Suprapubic skin (tissue), 4 donors: ENCODE results near the gene HBEGF. TPM values are rescaled to one million over a fixed set of nuclear protein-coding genes. Genes with fewer than 3 reads are reported as not detected.

Experiments used
- DNase-seq, 2 donors: peaks; one replicate each; pipeline ENCODE4 v3.0.0-alpha.2; 2019; ENCODE audit warnings: low spot score in 2 of 2
- H3K27ac ChIP-seq: fragments of 200-600 bp; sonication (generic); one replicate; pipeline ENCODE4 v1.5.1; 2019
- H3K27me3 ChIP-seq: fragments of 200-600 bp; sonication (generic); one replicate; pipeline ENCODE4 v1.5.1; 2019
- H3K36me3 ChIP-seq: fragments of 200-600 bp; sonication (generic); one replicate; pipeline ENCODE4 v1.5.1; 2019
- H3K4me1 ChIP-seq: fragments of 200-600 bp; sonication (generic); one replicate; pipeline ENCODE4 v1.5.1; 2019
- H3K4me3 ChIP-seq: fragments of 200-600 bp; sonication (generic); one replicate; pipeline ENCODE4 v1.5.1; 2019; ENCODE audit warnings: mild to moderate bottlenecking
- H3K9me3 ChIP-seq: fragments of 200-600 bp; sonication (generic); one replicate; pipeline ENCODE4 v1.5.1; 2019
- EP300 ChIP-seq: sonication (generic); formaldehyde crosslinking; IDR thresholded peaks from one replicate; pipeline ENCODE4 v1.6.1; 2017; ENCODE audit warnings: antibody characterized with exemption
- POLR2A ChIP-seq, 2 donors: fragments of 450-650 bp; IDR thresholded peaks; one replicate each; pipeline ENCODE4 v1.6.1; 2017; ENCODE audit warnings: antibody characterized with exemption in 2 of 2, mild to moderate bottlenecking in 2 of 2, moderate library complexity in 2 of 2
- POLR2AphosphoS5 ChIP-seq, 3 donors: sonication (generic); formaldehyde crosslinking; IDR thresholded peaks; one replicate each; pipeline ENCODE4 v1.6.1; 2017; ENCODE audit warnings: antibody characterized with exemption in 3 of 3
- WGBS: methylation state at CpG from one replicate; pipeline ENCODE4 v1.1.5; 2018; 5-methylcytosine and 5-hydroxymethylcytosine counted together
- total RNA-seq, 4 donors: library from RNA; depleted of rRNA; stranded (reverse); fragments of >200 nt; gene quantifications; one replicate each; pipeline ENCODE4 v1.1.0, GENCODE V29; 2016
- TF ChIP-seq, protein P1 (sequence below), 2 donors: fragments of 200-600 bp in 1 of 2; fragments of 450-650 bp in 1 of 2; sonication (generic) in 1 of 2; IDR thresholded peaks; one replicate each; pipeline ENCODE4 v1.5.1; 2016 to 2019; ENCODE audit warnings: antibody characterized with exemption in 2 of 2, mild to moderate bottlenecking in 1 of 2, moderate library complexity in 1 of 2

Gene HBEGF
- total RNA-seq, 4 donors from 2014 or later: 19.6 to 189 (median 74.8) TPM

DNA sequence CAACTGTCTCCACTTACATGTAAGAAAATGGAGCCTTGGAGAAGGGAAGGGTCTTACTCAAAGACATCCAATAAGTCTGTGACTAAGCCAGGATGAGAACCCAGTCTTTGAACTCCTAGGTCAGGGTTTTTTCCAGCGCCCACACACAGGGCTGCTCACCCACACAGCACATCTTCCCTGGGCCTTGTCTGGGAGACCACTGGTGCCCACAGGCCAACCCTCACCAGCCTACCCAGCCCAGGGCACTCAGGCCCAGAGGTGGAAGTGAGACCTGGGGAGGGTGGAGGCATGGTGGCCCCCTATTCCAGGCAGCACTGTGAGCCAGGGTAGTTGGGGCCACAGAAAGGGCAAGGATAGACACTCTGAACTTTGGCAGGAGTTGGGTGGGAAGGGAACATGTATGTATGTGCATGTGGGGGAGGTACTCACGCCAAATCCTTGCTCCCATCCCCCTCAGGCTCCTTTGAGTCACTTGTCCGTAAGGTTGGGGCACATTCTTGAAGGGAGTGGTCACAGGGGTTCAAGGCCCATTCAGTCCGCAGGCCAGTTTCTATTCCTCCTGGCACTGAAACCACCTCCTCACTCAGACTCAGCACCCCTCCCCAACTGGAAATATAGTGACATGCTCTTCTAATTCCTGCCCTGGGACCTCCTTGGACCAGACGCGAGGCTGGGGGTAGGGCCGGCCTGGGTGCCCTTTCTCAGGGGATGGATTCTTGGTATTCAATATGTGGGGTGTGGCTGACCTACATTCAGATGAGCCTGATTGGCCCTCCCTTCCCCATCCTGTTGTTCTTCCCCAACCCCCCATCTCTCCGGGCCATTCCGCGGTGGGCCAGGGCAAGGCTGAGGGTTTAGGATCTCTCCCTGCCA, 10.7 kb upstream of the HBEGF start:
- Histone ChIP-seq H3K36me3 (no peaks in the 10 kb centered on the region), H3K27me3 (no peaks in the 10 kb centered on the region), H3K4me1 (peaks cover 7% of the 10 kb centered on the region), H3K4me3 (peak overlapping the region; percentile 0), H3K27ac (no peak overlapping the region), H3K9me3 (no peaks in the 10 kb centered on the region)
- 31% methylated on average over 9 of the region's 10 CpGs for WGBS
- DNase-seq: peak in 1 of 2 donors; percentile 62
- no peak for TF ChIP-seq POLR2A (IDR thresholded peaks at IDR 0.05)
- TF ChIP-seq POLR2AphosphoS5 (IDR thresholded peaks at IDR 0.05): no peak
- no peak for TF ChIP-seq EP300
- TF ChIP-seq, protein P1, sequence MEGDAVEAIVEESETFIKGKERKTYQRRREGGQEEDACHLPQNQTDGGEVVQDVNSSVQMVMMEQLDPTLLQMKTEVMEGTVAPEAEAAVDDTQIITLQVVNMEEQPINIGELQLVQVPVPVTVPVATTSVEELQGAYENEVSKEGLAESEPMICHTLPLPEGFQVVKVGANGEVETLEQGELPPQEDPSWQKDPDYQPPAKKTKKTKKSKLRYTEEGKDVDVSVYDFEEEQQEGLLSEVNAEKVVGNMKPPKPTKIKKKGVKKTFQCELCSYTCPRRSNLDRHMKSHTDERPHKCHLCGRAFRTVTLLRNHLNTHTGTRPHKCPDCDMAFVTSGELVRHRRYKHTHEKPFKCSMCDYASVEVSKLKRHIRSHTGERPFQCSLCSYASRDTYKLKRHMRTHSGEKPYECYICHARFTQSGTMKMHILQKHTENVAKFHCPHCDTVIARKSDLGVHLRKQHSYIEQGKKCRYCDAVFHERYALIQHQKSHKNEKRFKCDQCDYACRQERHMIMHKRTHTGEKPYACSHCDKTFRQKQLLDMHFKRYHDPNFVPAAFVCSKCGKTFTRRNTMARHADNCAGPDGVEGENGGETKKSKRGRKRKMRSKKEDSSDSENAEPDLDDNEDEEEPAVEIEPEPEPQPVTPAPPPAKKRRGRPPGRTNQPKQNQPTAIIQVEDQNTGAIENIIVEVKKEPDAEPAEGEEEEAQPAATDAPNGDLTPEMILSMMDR (IDR thresholded peaks at IDR 0.05): no peak

GRCh38 chr5:140355546-140355945, 9.1 kb upstream of the HBEGF start:
- no peak for DNase-seq
- 84% methylated on average over 7 of the region's 7 CpGs for WGBS
- no peaks in the 10 kb centered on the region for H3K36me3 ChIP-seq
- H3K4me3 ChIP-seq: no peak overlapping the region
- peaks cover 7% of the 10 kb centered on the region for H3K4me1 ChIP-seq
- TF ChIP-seq EP300 (no peak), POLR2A (IDR thresholded peaks at IDR 0.05) (no peak), POLR2AphosphoS5 (IDR thresholded peaks at IDR 0.05) (no peak)
- TF ChIP-seq, protein P1 (IDR thresholded peaks at IDR 0.05): no peak
- no peaks in the 10 kb centered on the region for H3K9me3 ChIP-seq
- no peak overlapping the region for H3K27ac ChIP-seq
- no peaks in the 10 kb centered on the region for H3K27me3 ChIP-seq

GRCh38 chr5:140351609-140352334, 5.4 kb upstream of the HBEGF start:
- Histone ChIP-seq H3K9me3 (no peaks in the 10 kb centered on the region), H3K4me1 (peaks cover 25% of the 10 kb centered on the region), H3K27ac (no peak overlapping the region), H3K36me3 (no peaks in the 10 kb centered on the region), H3K27me3 (no peaks in the 10 kb centered on the region), H3K4me3 (no peak overlapping the region)
- DNase-seq: no peak
- 6% methylated on average over 5 of the region's 5 CpGs for WGBS
- TF ChIP-seq POLR2AphosphoS5 (IDR thresholded peaks at IDR 0.05) (no peak), POLR2A (IDR thresholded peaks at IDR 0.05) (no peak), EP300 (no peak)
- TF ChIP-seq, protein P1 (IDR thresholded peaks at IDR 0.05): peak; percentile 77 to 89

DNA sequence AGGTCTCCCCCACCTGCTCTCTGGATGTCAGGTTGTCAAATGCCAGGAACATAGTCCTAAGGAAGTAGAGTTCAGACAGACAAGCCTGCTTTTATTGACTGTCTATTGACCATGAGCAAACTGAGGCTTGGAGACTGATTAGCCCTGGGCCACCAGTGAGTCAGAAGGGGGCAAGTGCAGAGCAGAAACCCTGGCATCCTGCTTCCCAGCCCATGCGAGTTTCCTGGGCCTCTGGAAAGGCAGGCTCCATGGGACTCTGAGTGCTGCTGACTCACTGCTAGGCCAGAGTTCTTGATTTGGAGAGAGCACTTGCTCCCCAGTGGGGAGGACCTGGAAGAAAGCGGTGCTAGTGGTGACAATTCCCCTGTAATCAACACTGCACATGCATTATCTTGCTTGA, 2.8 kb upstream of the HBEGF start:
- Histone ChIP-seq H3K9me3 (no peaks in the 10 kb centered on the region), H3K4me3 (no peak overlapping the region), H3K4me1 (peaks cover 43% of the 10 kb centered on the region), H3K27me3 (no peaks in the 10 kb centered on the region), H3K27ac (no peak overlapping the region), H3K36me3 (no peaks in the 10 kb centered on the region)
- WGBS: 54% methylated on average over 2 of the region's 2 CpGs
- TF ChIP-seq POLR2AphosphoS5 (IDR thresholded peaks at IDR 0.05): no peak
- TF ChIP-seq POLR2A (IDR thresholded peaks at IDR 0.05): no peak
- no peak for TF ChIP-seq EP300
- TF ChIP-seq, protein P1 (IDR thresholded peaks at IDR 0.05): no peak
- DNase-seq: no peak

GRCh38 chr5:140348104-140348503, 1.7 kb upstream of the HBEGF start:
- no peak for DNase-seq
- peaks cover 53% of the 10 kb centered on the region for H3K4me1 ChIP-seq
- H3K27me3 ChIP-seq: no peaks in the 10 kb centered on the region
- no peaks in the 10 kb centered on the region for H3K36me3 ChIP-seq
- H3K9me3 ChIP-seq: no peaks in the 10 kb centered on the region
- no peak overlapping the region for H3K4me3 ChIP-seq
- TF ChIP-seq POLR2A (IDR thresholded peaks at IDR 0.05): no peak
- TF ChIP-seq, protein P1 (IDR thresholded peaks at IDR 0.05): no peak
- no peak for TF ChIP-seq EP300
- TF ChIP-seq POLR2AphosphoS5 (IDR thresholded peaks at IDR 0.05): no peak
- H3K27ac ChIP-seq: peak overlapping the region; percentile 77
- 60% methylated on average over 4 of the region's 4 CpGs for WGBS
